Measurements from ENCODE around the gene FAM25A. TPM values are rescaled to one million over a fixed set of nuclear protein-coding genes. Genes with fewer than 3 reads are reported as not detected.
"Not testable (repeated sequence)": the region's sequence is repeated elsewhere in the genome, so short reads cannot be mapped to it uniquely, and the experiment has no call there.

FAM25A gene
- total RNA-seq, 1 experiment from 2014 or later = not detected

DNA sequence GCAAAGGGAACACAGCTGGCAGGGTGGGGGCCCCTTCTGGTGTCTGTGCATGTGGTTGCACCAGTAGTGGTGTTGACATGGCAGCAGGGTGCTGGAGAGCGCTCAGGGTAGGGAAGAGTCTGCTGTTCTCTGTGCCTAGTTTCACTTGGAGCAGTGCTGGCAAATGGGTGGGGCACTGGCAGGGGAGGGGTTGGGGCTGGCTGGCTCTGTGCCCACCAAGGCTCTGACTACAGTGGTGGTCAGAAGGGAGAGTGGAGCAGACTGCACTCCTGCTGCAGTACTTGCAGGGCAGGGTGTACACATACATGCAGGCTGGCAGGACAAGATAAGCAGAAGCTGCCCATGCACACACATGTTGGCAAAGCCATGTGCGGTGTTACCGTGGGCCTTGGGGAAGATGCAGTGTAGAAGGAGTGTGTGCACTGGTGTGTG, 18.2 kb downstream of the FAM25A start:
- no peak overlapping the region for H3K4me3 ChIP-seq (ENCODE audit: low read depth, low read length)
- H3K27me3 Mint-ChIP-seq (ENCODE audit: insufficient read depth, unreplicated experiment) = no peaks in the 10 kb centered on the region
- peaks cover 40% of the 10 kb centered on the region for H3K36me3 Mint-ChIP-seq (ENCODE audit: insufficient read depth, unreplicated experiment)
- CTCF ChIA-PET = no interaction called here
- no peaks in the 10 kb centered on the region for H3K9me3 ChIP-seq
- no peaks in the 10 kb centered on the region for H3K27me3 ChIP-seq (replicated peaks; ENCODE audit: control insufficient read depth, insufficient read depth, low read length)
- H3K36me3 ChIP-seq (ENCODE audit: control insufficient read depth, insufficient read depth, low read length) = no peaks in the 10 kb centered on the region
- DNase-seq = no peak
- no TSS peak for BruUV-seq (replicated peaks)
- intact Hi-C loops (cut with micrococcal nuclease; ENCODE audit: unreplicated experiment) = no loop called here
- TF ChIP-seq, protein P1, sequence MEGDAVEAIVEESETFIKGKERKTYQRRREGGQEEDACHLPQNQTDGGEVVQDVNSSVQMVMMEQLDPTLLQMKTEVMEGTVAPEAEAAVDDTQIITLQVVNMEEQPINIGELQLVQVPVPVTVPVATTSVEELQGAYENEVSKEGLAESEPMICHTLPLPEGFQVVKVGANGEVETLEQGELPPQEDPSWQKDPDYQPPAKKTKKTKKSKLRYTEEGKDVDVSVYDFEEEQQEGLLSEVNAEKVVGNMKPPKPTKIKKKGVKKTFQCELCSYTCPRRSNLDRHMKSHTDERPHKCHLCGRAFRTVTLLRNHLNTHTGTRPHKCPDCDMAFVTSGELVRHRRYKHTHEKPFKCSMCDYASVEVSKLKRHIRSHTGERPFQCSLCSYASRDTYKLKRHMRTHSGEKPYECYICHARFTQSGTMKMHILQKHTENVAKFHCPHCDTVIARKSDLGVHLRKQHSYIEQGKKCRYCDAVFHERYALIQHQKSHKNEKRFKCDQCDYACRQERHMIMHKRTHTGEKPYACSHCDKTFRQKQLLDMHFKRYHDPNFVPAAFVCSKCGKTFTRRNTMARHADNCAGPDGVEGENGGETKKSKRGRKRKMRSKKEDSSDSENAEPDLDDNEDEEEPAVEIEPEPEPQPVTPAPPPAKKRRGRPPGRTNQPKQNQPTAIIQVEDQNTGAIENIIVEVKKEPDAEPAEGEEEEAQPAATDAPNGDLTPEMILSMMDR (IDR thresholded peaks at IDR 0.05; ENCODE audit: insufficient read depth in 1 of 2, low read depth in 1 of 2, low read length in 1 of 2, severe bottlenecking in 1 of 2, unreplicated experiment in 1 of 2) = no peak
- H3K4me1 ChIP-seq = no peaks in the 10 kb centered on the region
- no peak overlapping the region for H3K4me3 Mint-ChIP-seq (ENCODE audit: unreplicated experiment)
- no peak overlapping the region for H3K27ac Mint-ChIP-seq (ENCODE audit: unreplicated experiment)
- peaks cover 7% of the 10 kb centered on the region for H3K4me1 Mint-ChIP-seq (ENCODE audit: low read depth, unreplicated experiment)
- POLR2A ChIA-PET = no interaction called here
- H3K9me3 Mint-ChIP-seq (ENCODE audit: unreplicated experiment) = no peaks in the 10 kb centered on the region

DNA sequence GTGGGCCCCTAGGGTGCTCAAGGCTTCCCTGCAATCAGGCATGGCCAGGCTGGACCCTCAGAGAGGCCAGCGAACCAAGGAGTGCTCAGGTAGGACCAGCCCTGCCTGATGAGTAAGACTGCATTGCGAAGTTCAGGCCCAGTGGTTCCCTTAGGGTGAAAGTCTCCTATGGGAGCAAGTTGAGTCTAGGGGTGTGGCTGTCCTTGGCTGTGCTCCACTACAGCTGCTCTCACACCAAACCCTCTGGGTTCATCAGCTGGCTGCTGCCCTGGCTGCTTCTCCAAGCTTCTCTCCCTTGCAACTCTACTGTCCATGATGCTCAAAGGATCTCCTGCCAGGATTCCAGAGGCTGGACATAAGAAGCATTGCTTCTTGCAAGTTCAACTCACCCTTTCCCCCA, 18.7 kb downstream of the FAM25A start:
- no peak for DNase-seq
- no peaks in the 10 kb centered on the region for H3K27me3 Mint-ChIP-seq (ENCODE audit: insufficient read depth, unreplicated experiment)
- H3K4me1 ChIP-seq = no peaks in the 10 kb centered on the region
- H3K36me3 Mint-ChIP-seq (ENCODE audit: insufficient read depth, unreplicated experiment) = peaks cover 45% of the 10 kb centered on the region
- no peaks in the 10 kb centered on the region for H3K36me3 ChIP-seq (ENCODE audit: control insufficient read depth, insufficient read depth, low read length)
- peaks cover 7% of the 10 kb centered on the region for H3K4me1 Mint-ChIP-seq (ENCODE audit: low read depth, unreplicated experiment)
- no peak overlapping the region for H3K4me3 Mint-ChIP-seq (ENCODE audit: unreplicated experiment)
- no TSS peak for BruUV-seq (replicated peaks)
- CTCF ChIA-PET = no interaction called here
- POLR2A ChIA-PET = no interaction called here
- H3K9me3 ChIP-seq = no peaks in the 10 kb centered on the region
- H3K9me3 Mint-ChIP-seq (ENCODE audit: unreplicated experiment) = no peaks in the 10 kb centered on the region
- no peak overlapping the region for H3K27ac Mint-ChIP-seq (ENCODE audit: unreplicated experiment)
- no peak overlapping the region for H3K4me3 ChIP-seq (ENCODE audit: low read depth, low read length)
- intact Hi-C loops (cut with micrococcal nuclease; ENCODE audit: unreplicated experiment) = no loop called here
- TF ChIP-seq, protein P1 (IDR thresholded peaks at IDR 0.05; ENCODE audit: insufficient read depth in 1 of 2, low read depth in 1 of 2, low read length in 1 of 2, severe bottlenecking in 1 of 2, unreplicated experiment in 1 of 2) = no peak
- H3K27me3 ChIP-seq (replicated peaks; ENCODE audit: control insufficient read depth, insufficient read depth, low read length) = no peaks in the 10 kb centered on the region

DNA sequence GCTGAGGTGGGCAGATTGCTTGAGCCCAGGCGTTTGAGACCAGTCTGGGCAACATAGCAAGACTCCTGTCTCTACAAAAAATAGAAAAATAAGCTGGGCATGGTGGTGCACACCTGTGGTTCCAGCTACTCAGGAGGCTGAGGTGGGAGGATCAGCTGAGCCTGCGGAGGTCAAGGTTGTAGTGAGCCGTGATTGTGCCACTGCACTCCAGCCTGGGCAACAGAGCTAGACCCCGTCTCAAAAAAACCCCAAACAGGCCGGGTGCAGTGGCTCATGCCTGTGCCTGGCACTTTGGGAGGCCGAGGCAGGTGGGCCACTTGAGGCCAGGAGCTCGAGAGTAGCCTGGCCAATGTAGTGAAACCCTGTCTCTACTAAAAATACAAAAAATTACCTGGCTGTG, 23.5 kb downstream of the FAM25A start:
- H3K4me1 ChIP-seq; H3K4me3 Mint-ChIP-seq (ENCODE audit: unreplicated experiment); H3K27me3 ChIP-seq (replicated peaks; ENCODE audit: control insufficient read depth, insufficient read depth, low read length); intact Hi-C loops (cut with micrococcal nuclease; ENCODE audit: unreplicated experiment); POLR2A ChIA-PET; H3K9me3 Mint-ChIP-seq (ENCODE audit: unreplicated experiment); H3K36me3 ChIP-seq (ENCODE audit: control insufficient read depth, insufficient read depth, low read length); H3K4me1 Mint-ChIP-seq (ENCODE audit: low read depth, unreplicated experiment); BruUV-seq (replicated peaks); DNase-seq; H3K9me3 ChIP-seq; H3K27me3 Mint-ChIP-seq (ENCODE audit: insufficient read depth, unreplicated experiment); CTCF ChIA-PET; H3K4me3 ChIP-seq (ENCODE audit: low read depth, low read length): not testable (repeated sequence)
- Mint-ChIP-seq H3K36me3 (ENCODE audit: insufficient read depth, unreplicated experiment) (peaks cover 89% of the 10 kb centered on the region), H3K27ac (ENCODE audit: unreplicated experiment) (peak overlapping the region; percentile 2)

DNA sequence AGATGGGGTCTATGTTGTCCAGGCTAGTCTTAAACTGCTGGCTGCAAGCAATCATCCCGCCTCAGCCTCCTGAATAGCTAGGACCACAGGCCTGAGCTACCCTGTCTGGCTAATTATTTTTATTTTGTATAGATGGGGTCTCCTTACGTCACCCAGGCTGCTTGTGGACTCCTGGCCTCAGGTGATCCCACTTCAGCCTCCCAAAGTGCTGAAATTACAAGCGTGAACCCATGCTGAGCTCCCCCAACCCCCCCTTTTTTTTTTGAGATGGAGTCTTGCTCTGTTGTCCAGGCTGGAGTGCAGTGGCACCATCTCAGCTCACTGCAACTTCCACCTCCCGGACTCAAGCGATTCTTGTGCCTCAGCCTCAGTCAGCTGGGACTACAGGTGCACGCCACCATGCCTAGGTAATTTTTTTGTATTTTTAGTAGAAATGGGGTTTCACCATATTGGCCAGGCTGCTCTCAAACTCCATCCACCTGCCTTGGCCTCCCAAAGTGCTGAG, 25.4 kb downstream of the FAM25A start:
- intact Hi-C loops (cut with micrococcal nuclease; ENCODE audit: unreplicated experiment) = no loop called here
- POLR2A ChIA-PET = no interaction called here

More for the DNA sequence above, 25.4 kb downstream of the FAM25A start:
- H3K9me3 Mint-ChIP-seq (ENCODE audit: unreplicated experiment) = no peaks in the 10 kb centered on the region
- Histone ChIP-seq H3K9me3 (no peaks in the 10 kb centered on the region), H3K4me3 (ENCODE audit: low read depth, low read length) (no peak overlapping the region), H3K27me3 (replicated peaks; ENCODE audit: control insufficient read depth, insufficient read depth, low read length) (no peaks in the 10 kb centered on the region), H3K4me1 (no peaks in the 10 kb centered on the region), H3K36me3 (ENCODE audit: control insufficient read depth, insufficient read depth, low read length) (peaks cover 3% of the 10 kb centered on the region; the same call in 1 of the 2 replicates)
- CTCF ChIA-PET = no interaction called here
- DNase-seq = no peak
- H3K4me3 Mint-ChIP-seq (ENCODE audit: unreplicated experiment) = no peak overlapping the region
- peaks cover 96% of the 10 kb centered on the region for H3K36me3 Mint-ChIP-seq (ENCODE audit: insufficient read depth, unreplicated experiment)
- no peaks in the 10 kb centered on the region for H3K27me3 Mint-ChIP-seq (ENCODE audit: insufficient read depth, unreplicated experiment)
- no TSS peak for BruUV-seq (replicated peaks)
- no peak overlapping the region for H3K27ac Mint-ChIP-seq (ENCODE audit: unreplicated experiment)
- TF ChIP-seq, protein P1 (IDR thresholded peaks at IDR 0.05; ENCODE audit: insufficient read depth in 1 of 2, low read depth in 1 of 2, low read length in 1 of 2, severe bottlenecking in 1 of 2, unreplicated experiment in 1 of 2) = no peak
- peaks cover 3% of the 10 kb centered on the region for H3K4me1 Mint-ChIP-seq (ENCODE audit: low read depth, unreplicated experiment)

Measured in Caco-2 (cell line).